HG03095 (cell line): ENCODE data around the gene BDKRB2.

Source experiments
- ATAC-seq: cut with Tn5 transposase; IDR thresholded peaks from one replicate; pipeline ENCODE4 v1.9.1; 2021; ENCODE audit warnings: moderate library complexity; ENCODE audit not compliant: unreplicated experiment

BDKRB2 gene

DNA sequence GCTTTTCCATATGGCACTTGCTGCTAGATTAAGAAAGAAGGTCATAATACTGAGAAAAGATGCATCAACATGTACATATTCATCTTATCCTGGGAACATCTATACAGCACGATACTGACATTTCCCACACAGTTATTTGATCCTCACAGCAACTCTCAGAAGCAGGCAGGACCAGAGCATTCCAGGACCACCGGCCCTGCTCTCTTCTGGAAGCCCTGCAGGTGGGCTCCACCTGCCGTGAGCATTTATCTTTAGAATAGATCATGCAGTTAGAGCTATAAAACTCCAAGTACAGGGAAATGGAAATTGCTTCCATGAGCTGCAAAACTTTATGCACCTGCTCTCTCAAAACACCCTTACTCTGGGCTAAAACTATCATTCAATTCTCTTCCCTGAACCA, 45.8 kb downstream of the BDKRB2 start:
- ATAC-seq: no peak

- no peak for ATAC-seq
These were observed 47.1 kb downstream of the BDKRB2 start for GRCh38 chr14:96251656-96252155.

DNA sequence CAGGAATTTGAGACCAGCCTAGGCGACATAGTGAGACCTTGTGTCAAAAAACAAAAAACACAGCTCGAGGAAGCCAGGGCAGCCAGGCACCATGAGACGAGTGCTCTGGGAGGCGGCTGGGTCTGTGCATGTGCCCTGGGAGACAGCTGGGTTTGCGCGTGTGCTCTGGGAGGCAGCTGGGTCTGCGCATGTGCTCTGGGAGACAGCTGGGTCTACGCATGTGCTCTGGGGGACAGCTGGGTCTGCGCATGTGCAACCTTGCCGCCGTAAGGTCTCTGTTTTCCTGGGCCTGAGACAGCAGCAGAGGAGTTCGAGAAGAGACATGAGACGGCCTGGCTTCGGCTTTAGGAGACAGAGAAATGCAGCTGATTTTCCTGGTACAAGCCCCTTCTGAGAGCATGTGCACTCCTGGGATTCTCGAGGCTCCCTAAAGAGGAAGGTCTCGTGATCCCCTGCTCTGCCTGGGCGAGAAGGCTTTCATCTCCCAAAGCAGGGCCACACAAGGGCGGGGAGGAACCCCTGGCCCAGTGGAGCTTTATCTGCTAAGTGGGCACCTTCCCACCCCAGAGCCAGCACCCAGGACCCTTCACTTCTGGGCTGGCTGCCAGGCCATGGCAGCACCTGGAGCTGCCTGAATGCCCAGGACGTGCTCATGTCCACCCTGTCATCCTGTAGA, 47.8 kb downstream of the BDKRB2 start:
- no peak for ATAC-seq

DNA sequence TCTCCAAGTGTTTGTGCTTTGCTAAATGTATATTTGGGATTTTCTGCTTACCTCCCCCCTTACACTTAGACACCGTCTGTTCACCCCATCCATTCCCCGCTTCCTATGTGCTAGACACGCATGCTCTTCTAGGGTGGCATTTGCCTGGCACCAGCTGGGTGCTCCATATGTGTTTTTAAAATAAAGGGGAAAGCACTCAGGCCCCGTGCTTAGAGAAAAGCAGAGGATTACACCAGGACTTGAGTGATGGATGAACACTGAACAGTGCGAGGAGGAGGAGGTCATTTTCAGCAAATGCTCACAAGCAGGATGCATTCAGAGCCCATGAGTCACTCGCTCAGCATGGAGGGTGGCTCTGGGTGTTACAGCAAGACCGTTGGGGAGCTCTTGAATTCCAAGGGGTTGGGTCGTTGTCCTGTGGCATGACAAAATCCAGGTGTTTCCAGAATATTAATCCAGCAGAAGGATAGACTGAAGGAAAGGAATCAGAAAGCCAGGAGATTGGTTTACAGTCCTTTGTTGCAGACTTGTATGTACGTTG, 48.4 kb downstream of the BDKRB2 start:
- ATAC-seq: no peak

DNA sequence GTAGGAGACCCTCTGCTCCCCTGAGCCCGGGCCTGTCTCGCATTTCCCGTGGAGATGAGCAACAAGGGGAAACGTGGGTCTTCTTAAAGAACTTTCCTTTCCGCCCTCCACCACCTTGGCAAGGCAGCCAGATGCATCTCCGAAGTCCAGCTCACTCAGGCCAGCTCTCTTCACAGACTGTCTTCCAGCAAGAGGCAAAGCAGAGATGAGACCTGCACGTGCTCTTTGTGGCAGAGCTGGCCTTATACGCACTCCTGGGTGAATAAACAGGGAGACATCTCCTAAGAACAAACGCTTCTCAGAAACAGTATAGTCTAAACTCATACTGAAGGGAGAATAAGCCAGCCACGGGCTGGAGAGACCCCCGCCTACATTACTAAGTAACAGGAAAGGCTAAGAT, 50.0 kb downstream of the BDKRB2 start:
- no peak for ATAC-seq

DNA sequence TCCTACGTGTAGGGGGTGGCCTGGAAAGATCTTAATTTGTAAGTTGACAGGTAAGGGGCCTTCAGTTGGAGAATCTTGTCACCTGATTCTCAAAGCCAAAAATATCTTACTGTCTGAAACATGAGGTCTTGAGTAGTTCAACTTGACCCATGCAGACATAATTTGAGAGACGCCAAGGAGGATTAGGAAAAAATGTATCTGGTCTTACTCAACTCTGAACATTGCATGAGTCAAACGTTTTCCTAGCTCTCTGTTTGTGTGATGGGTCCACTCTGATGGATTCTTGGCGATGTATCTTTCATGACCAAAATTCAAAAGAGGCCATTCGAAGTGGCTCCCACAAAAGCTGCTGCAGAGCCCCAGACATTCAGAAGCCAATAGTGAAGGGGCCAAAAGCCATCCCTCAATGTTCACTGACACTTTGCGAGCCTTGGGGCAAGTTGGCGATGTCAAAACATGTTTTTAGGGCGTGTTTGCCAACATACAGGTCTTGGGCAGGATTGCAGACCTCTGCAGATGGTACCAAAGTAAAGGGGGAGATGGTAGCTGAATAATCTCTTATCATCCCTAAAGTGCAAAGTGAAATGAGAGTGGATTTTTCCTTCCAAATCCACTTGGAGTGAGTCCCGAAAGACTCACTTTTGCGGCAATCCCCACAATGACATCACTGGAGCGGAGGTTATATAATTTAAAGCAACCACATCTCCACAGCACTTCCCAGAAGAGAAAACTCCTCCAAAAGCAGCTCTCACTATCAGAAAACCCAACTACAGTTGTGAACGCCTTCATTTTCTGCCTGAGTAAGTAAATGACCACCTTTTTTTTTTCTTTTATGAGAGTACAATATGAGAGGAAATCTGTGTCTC, 51.1 kb downstream of the BDKRB2 start, which contains the start of gene BDKRB1:
TSS of gene BDKRB1 (plus strand) at position 710 of the 866 bp plus-strand sequence. CDS start 7,473 bp downstream, outside the sequence.
- no peak for ATAC-seq

DNA sequence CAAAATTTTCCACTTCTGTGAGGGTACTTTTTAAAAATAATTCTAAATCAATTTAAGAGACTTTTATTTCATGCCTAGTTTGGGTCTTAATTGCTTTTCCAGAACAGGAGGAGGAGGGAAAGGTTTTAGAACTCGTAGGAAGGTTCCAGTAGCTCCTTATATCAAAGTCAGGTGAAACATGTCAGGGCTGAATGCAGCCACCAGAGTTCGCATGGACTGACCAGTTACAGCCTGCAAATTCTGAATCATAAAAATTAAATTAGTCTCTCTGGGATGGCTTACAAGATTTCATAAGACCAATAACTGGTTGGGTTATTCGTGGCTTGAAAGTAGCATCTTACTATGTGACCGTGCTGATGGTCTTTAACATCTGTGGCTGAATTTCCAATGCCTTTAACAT, 51.8 kb downstream of the BDKRB2 start:
- no peak for ATAC-seq

DNA sequence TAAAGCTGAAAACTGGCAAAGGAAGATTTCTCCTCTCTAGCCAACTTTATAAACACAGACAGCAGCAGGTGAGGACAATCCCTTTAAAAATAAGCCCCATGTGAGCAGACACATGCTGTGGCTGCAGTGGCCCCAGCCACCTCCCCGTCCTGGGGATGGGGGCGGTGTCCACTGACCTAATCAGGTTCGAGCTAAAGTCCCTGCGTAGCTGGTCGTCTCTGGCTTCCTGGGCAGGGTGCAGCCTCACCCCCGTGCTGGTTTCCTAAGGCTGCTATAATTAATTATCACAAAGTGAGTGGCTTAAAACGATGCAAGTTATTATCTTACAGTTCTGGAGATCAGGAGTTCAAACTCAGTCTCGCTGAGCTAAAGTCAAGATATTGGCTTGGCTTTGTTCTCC, 52.4 kb downstream of the BDKRB2 start:
- no peak for ATAC-seq

- no peak for ATAC-seq
These were observed 53.3 kb downstream of the BDKRB2 start for GRCh38 chr14:96257900-96258299.

DNA sequence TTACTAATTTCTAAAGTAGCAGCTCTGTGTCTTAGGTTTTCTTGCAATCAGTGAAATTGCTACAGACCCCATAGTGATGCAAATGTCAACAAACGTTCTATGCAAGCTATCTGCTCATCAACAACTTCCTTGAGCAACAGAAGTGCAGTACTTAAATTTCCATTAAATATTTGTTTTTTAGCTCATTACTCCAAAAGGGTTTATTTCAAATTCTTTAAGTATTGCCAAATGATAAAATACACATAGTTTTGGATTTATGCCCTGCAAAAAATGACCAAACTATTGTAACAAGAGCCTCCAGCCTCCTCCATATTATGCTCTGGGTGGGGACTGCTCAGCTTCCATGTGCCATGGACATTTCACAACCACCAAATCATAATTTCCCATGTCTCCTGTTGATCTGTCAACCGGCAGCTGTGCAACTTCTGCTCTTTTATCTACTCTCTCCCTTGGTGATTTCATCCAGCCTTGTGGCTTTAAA, 55.7 kb downstream of the BDKRB2 start:
- no peak for ATAC-seq

GRCh38 chr14:96261053-96261452, 56.4 kb downstream of the BDKRB2 start:
- ATAC-seq: no peak

DNA sequence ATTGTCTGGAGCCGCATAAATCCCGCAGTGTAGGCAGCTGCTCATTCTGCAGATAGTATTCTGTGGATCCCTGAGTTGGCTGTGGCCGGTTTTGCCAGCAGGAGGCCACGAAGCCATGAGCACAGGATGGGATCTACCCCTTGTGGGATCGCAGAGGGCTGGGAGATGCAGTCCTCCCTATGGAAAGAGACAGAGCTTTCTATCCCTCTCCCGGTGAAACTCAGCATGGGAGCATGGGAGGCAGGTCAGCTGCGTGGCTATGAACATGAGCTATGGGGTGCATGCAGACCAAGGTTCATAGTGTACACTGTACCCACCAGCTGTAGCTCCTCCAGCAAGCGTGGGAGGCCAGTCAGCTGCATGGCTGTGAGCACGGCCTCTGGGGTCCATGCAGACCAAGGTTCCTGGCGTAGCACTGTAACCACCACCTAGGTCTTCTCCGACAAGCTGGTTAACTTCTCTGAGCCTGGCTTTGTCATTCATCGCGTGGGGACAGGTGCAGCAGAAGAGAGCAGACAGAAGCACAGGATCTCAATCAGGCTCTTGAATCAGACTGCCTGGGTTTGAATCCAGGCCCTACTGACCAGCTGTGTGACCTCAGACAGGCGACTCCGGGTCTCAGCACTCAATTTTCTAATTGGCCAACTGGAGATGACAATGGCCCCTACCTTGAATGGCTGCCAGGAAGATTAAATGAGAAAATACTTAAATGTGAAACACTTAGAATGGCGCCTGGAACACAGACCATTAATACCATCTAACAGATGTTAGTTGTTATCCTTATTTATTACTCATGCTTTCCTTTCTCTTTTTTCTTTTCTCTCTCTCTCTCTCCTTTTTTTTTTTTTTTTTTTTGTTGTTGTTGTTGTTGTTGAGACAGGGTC, 57.4 kb downstream of the BDKRB2 start:
- no peak for ATAC-seq

GRCh38 chr14:96263347-96264199, 58.9 kb downstream of the BDKRB2 start:
- no peak for ATAC-seq

DNA sequence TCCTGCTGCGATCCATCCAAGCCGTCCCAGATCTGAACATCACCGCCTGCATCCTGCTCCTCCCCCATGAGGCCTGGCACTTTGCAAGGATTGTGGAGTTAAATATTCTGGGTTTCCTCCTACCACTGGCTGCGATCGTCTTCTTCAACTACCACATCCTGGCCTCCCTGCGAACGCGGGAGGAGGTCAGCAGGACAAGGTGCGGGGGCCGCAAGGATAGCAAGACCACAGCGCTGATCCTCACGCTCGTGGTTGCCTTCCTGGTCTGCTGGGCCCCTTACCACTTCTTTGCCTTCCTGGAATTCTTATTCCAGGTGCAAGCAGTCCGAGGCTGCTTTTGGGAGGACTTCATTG, 59.5 kb downstream of the BDKRB2 start:
- ATAC-seq: no peak

- no peak for ATAC-seq
These were observed 60.2 kb downstream of the BDKRB2 start for GRCh38 chr14:96264853-96265252.

GRCh38 chr14:96265383-96266095, 60.9 kb downstream of the BDKRB2 start:
- ATAC-seq: no peak

GRCh38 chr14:96267336-96267735, 62.7 kb downstream of the BDKRB2 start:
- no peak for ATAC-seq

GRCh38 chr14:96267916-96268315, 63.3 kb downstream of the BDKRB2 start:
- ATAC-seq: no peak
